ENCODE data around the gene ZGPAT. TPM values are rescaled to one million over a fixed set of nuclear protein-coding genes. Genes with fewer than 3 reads are reported as not detected.

ZGPAT gene
- total and polyA plus RNA-seq, 2 donors (not counting 1 experiment from before 2014, with no cell fraction given), result 46.1 to 62.1 TPM

GRCh38 chr20:63678667-63679465 lies 29.0 kb upstream of the ZGPAT start:
- DNase-seq, result no peak

More at GRCh38 chr20:63678667-63679465, 29.0 kb upstream of the ZGPAT start:
- Mint-ChIP-seq H3K9me3 (ENCODE audit: insufficient read depth) (no peaks in the 10 kb centered on the region), H3K27me3 (no peaks in the 10 kb centered on the region), H3K27ac (no peak overlapping the region), H3K4me1 (no peaks in the 10 kb centered on the region), H3K4me3 (no peak overlapping the region)
- peaks cover 0 to 7% of the 10 kb centered on the region in 2 experiments for H3K36me3 ChIP-seq (replicated peaks in 1 of 2; ENCODE audit: control extremely low read depth in 1 of 2, control insufficient read depth in 1 of 2, extremely low read depth in 1 of 2, insufficient read depth in 2 of 2, low read length in 1 of 2)
- no peak overlapping the region for H3K4me3 ChIP-seq (ENCODE audit: control extremely low read depth in 1 of 5, extremely low read depth in 1 of 5, insufficient read depth in 1 of 5, low read depth in 2 of 5, low read length in 4 of 5)
- H3K27me3 ChIP-seq (replicated peaks in 1 of 4; ENCODE audit: control extremely low read depth in 1 of 4, control insufficient read depth in 3 of 4, insufficient read depth in 4 of 4, low read length in 3 of 4), result no peaks in the 10 kb centered on the region
- TF ChIP-seq CTCF (IDR thresholded peaks at IDR 0.05) (no peak), EZH2 (IDR thresholded peaks at IDR 0.05; ENCODE audit: borderline replicate concordance, insufficient read depth, low read depth, low read length, poor library complexity, severe bottlenecking) (no peak)
- H3K79me2 ChIP-seq (ENCODE audit: control insufficient read depth, insufficient read depth, low read length), result no peaks in the 10 kb centered on the region
- no peaks in the 10 kb centered on the region for H3K4me1 ChIP-seq (ENCODE audit: control insufficient read depth in 2 of 2, insufficient read depth in 2 of 2, low read length in 2 of 2)
- no peak overlapping the region for H2AFZ ChIP-seq (ENCODE audit: insufficient read depth, low read depth, low read length, poor library complexity, severe bottlenecking)
- ChIA-PET POLR2A (no interaction called here), CTCF (no interaction called here)
- H3K9ac ChIP-seq (ENCODE audit: low read length), result no peak overlapping the region
- intact Hi-C loops (cut with micrococcal nuclease), result no loop called here
- H3K27ac ChIP-seq (ENCODE audit: low read length in 2 of 2), result no peak overlapping the region
- H4K20me1 ChIP-seq (ENCODE audit: control insufficient read depth, insufficient read depth, low read length, poor library complexity, severe bottlenecking), result no peaks in the 10 kb centered on the region
- WGBS (ENCODE audit: insufficient coverage), result 94% methylated on average over 37 of the region's 38 CpGs
- no peak overlapping the region for H3K4me2 ChIP-seq (replicated peaks; ENCODE audit: low read depth, low read length, poor library complexity, severe bottlenecking)
- H3K9me3 ChIP-seq (ENCODE audit: control extremely low read depth in 1 of 3, control insufficient read depth in 2 of 3, insufficient read depth in 1 of 3, low read length in 2 of 3), result no peaks in the 10 kb centered on the region
- ATAC-seq (ENCODE audit: low read depth), result no peak
